Ishikawa (cell line): Measurements from ENCODE around the gene KIF18A.

Experiments
- CEBPB ChIP-seq: IDR thresholded peaks from 2 replicates; pipeline ENCODE4 v1.6.1; 2012
- CREB1 ChIP-seq: IDR thresholded peaks from 2 replicates; pipeline ENCODE4 v1.6.1; 2012; ENCODE audit warnings: low read depth
- EGR1 ChIP-seq: IDR thresholded peaks from 2 replicates; pipeline ENCODE4 v1.6.1; 2012
- EP300 ChIP-seq: IDR thresholded peaks from 2 replicates; pipeline ENCODE4 v1.6.1; 2012; ENCODE audit warnings: borderline replicate concordance
- FOXM1 ChIP-seq: IDR thresholded peaks from 2 replicates; pipeline ENCODE4 v1.6.1; 2012; ENCODE audit warnings: low read depth, borderline replicate concordance
- MAX ChIP-seq: IDR thresholded peaks from 2 replicates; pipeline ENCODE4 v1.6.1; 2012
- NFIC ChIP-seq: IDR thresholded peaks from 2 replicates; pipeline ENCODE4 v1.6.1; 2012
- RAD21 ChIP-seq: IDR thresholded peaks from 2 replicates; pipeline ENCODE4 v1.6.1; 2012; ENCODE audit warnings: low read depth
- REST ChIP-seq: IDR thresholded peaks from 2 replicates; pipeline ENCODE4 v1.6.1; 2012; ENCODE audit warnings: low read depth, mild to moderate bottlenecking
- TAF1 ChIP-seq: IDR thresholded peaks from 2 replicates; pipeline ENCODE4 v1.6.1; 2012; ENCODE audit warnings: low read depth, mild to moderate bottlenecking
- TCF12 ChIP-seq: IDR thresholded peaks from 2 replicates; pipeline ENCODE4 v1.6.1; 2012; ENCODE audit warnings: low read depth
- TEAD4 ChIP-seq: IDR thresholded peaks from 2 replicates; pipeline ENCODE4 v1.6.1; 2012
- USF1 ChIP-seq: IDR thresholded peaks from 2 replicates; pipeline ENCODE4 v1.6.1; 2012
- YY1 ChIP-seq: IDR thresholded peaks from 2 replicates; pipeline ENCODE4 v1.6.1; 2012; ENCODE audit warnings: low read depth
- ZBTB7A ChIP-seq: IDR thresholded peaks from 2 replicates; pipeline ENCODE4 v1.6.1; 2012; ENCODE audit warnings: low read depth

KIF18A gene

GRCh38 chr11:28086569-28086968 lies 21.4 kb downstream of the KIF18A start:
- TF ChIP-seq RAD21 (no peak), ZBTB7A (no peak), CEBPB (no peak), USF1 (no peak), NFIC (no peak), TAF1 (no peak), EGR1 (no peak), FOXM1 (no peak), MAX (no peak), TCF12 (no peak), CREB1 (no peak), YY1 (no peak), REST (no peak), EP300 (no peak), TEAD4 (no peak)

GRCh38 chr11:28083118-28083517 lies 24.8 kb downstream of the KIF18A start:
- TF ChIP-seq FOXM1 (no peak), REST (no peak), MAX (no peak), TEAD4 (no peak), CREB1 (no peak), USF1 (no peak), EGR1 (no peak), TCF12 (no peak), YY1 (no peak), CEBPB (no peak), TAF1 (no peak), NFIC (no peak), EP300 (no peak), RAD21 (no peak), ZBTB7A (no peak)

GRCh38 chr11:28077521-28077920 lies 30.4 kb downstream of the KIF18A start:
- TF ChIP-seq RAD21 (no peak), FOXM1 (no peak), YY1 (no peak), CEBPB (no peak), CREB1 (no peak), TCF12 (no peak), ZBTB7A (no peak), EP300 (no peak), EGR1 (no peak), TEAD4 (no peak), NFIC (no peak), USF1 (no peak), MAX (no peak)

GRCh38 chr11:28072321-28072720 lies 35.6 kb downstream of the KIF18A start:
- no peak for TF ChIP-seq REST
- TF ChIP-seq EP300, result no peak
- no peak for TF ChIP-seq YY1
- TF ChIP-seq MAX, result no peak
- no peak for TF ChIP-seq ZBTB7A
- TF ChIP-seq CEBPB, result no peak
- no peak for TF ChIP-seq EGR1
- TF ChIP-seq USF1, result no peak
- no peak for TF ChIP-seq TEAD4
- no peak for TF ChIP-seq TAF1
- TF ChIP-seq NFIC, result no peak
- no peak for TF ChIP-seq RAD21
- TF ChIP-seq TCF12, result no peak
- TF ChIP-seq FOXM1, result no peak
- TF ChIP-seq CREB1, result no peak
